HG03060 (cell line): ENCODE data around the gene UNC50.

Source experiments
- ATAC-seq: cut with Tn5 transposase; IDR thresholded peaks from one replicate; pipeline ENCODE4 v1.9.1; 2021; ENCODE audit warnings: low read depth, moderate number of reproducible peaks; ENCODE audit not compliant: unreplicated experiment

The UNC50 gene

GRCh38 chr2:98608116-98608961 lies at the start of gene UNC50, which contains the start of gene COA5:
UNC50 (plus strand) TSS chr2:98608589; CDS start chr2:98609760, 1,171 bp downstream.
COA5 (minus strand) TSS chr2:98608512; CDS start chr2:98608405, 107 bp downstream.
- ATAC-seq = peak; percentile 49

DNA sequence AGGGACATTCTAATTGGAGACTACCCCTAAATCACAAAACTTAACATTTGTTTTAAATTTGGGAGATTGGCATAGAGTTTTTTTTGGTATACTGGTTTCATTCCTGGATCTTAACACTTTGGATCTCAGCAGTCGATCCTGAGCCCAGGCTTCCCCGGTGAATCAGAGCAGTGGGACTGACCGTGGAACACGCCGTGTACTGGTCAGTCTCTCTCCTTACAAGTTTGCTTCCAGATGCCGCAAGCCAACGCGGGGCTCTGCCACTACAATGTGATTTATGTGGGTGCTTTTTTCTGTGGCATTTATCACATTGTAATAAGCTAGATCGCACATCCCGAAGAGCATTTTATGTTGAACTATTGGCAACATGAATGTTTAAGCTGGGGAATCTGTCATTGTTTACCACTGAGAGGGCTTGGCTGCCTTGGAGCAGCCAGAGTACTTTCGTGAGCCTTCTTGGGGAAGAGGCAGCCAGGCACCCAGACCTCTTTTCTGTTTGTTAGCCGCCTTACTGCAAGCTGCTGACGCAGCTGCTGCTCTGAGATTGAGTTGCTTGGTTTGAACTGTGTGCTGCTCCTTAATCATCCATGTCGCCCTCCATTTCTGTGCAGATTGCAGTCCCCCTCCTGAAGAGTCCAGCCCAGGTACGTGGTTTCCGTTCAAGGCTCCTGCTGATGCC lies 49.4 kb upstream of the UNC50 start:
- ATAC-seq = no peak

DNA sequence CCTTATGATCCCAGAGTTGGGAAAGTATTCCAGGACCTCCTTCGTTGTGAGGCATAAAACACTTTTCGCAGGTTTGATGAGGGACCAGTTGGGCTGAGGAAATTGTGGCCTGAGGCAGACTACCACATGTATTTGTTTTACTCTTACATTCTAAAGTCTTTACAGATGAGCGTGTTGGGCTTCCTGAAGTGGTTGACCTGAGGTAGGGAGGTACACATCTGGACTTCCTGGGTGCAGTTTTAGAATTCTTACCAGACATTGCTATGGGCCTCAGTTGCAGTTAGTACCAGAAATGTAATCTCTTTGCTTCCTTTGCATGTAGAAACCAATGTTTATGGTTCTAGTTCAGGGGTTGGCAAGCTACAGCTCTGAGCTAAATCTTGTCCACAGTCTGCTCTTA lies 48.8 kb upstream of the UNC50 start:
- ATAC-seq = no peak

- ATAC-seq = no peak
Measured at GRCh38 chr2:98560256-98560771, 48.1 kb upstream of the UNC50 start.

- ATAC-seq = no peak
Measured at GRCh38 chr2:98561018-98561417, 47.4 kb upstream of the UNC50 start.

GRCh38 chr2:98561902-98562695 lies 46.3 kb upstream of the UNC50 start:
- no peak for ATAC-seq

DNA sequence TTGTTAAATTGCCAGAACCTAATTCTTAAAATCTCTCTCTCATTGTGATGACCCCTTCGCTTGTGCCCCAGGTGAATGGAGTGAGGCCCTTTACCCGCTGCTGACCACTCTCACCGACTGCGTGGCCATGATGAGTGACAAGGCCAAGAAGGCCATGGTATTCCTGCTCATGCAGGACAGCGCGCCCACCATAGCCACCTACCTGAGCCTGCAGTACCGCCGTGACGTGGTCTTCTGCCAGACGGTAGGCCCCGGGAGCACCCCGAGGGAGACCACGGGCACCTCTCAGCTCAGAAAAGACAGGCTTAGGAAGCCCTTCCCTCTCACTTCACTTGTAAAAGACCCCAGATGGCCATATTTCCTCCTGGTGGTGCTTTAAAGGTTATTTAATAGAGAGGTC lies 45.0 kb upstream of the UNC50 start:
- no peak for ATAC-seq

DNA sequence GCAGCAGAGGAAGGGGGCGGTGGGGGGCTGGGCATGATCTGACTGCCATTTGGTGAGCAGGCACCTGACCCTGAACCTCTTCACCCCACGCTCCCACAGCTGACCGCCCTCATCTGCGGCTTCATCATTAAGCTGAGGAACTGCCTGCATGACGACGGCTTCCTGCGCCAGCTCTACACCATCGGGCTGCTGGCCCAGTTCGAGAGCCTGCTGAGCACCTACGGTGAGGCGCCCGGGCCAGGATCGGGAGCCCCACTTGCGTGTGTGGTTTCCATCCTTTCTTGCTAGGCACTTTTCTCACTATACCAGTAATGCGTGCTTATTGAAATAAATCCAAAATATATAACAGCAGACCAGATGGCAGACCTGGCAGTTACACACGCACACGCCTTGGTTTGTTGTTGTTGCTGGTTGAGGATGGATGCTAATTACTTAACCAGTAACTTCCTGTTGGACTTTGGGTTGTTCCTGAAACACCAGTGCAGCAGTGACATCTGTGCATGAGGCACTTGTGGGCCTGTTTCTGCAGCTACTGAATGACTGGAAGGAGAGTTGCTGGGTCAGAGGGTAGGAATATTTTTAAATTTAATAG lies 43.8 kb upstream of the UNC50 start:
- ATAC-seq = no peak

DNA sequence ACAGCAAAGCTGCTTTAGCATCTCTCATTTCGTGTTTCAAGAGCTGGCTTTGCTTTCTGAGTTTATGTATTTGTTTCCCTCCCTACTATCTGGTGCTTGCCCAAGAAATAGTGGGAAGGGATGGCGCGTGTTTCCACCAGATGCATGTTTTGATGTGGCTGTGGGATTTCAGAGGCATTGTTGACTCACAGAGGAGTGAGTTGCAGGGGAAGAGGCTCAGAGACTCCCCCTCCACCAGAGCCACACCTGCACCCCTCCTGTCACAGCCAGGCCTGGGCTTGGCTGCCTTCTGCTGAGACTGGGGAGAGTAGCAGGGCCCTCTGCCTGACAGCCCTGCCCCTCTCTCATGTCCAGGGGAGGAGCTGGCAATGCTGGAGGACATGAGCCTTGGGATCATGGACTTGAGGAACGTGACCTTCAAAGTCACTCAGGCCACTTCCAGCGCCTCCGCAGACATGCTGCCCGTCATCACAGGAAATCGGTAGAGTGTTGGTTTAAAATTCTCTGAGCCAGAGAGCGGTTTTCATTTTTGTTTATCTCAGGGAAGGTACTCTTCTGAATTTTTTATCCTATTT lies 43.0 kb upstream of the UNC50 start:
- ATAC-seq = no peak

GRCh38 chr2:98565941-98566340 lies 42.4 kb upstream of the UNC50 start:
- ATAC-seq = no peak

- no peak for ATAC-seq
Measured at GRCh38 chr2:98568161-98568956, 40.0 kb upstream of the UNC50 start.

DNA sequence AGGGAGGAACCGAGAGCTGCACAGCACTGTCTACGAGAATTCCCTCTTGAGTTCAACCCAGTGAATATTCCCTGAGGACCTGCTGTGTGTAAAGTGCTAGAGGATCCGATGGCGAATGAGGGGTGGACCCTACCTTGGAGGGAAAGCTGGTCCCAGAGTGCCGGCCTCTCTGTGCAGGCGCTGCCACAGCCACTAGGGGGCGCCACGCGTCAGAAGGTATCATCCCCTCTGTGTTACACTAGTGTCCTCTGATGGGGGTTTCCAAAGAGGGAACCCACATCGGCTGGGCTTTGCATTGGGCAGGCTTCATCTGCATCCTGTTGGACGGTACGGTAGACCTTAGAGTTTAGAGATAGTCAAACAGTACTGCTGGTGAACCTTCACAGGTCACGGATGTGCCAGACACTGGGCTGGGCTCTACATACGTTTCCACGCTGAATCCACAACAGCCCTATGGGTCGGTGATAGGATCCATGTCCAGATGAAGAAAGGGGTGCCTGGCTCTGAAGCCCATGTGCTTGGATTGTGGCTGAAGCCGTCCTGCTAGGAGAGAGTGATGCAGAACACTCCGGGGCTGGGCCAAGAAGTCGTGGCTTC lies 39.1 kb upstream of the UNC50 start:
- ATAC-seq = no peak

GRCh38 chr2:98569915-98570314 lies 38.5 kb upstream of the UNC50 start:
- no peak for ATAC-seq

- no peak for ATAC-seq
Measured at GRCh38 chr2:98570356-98570755, 38.0 kb upstream of the UNC50 start.

- ATAC-seq = no peak
Measured at GRCh38 chr2:98571121-98571701, 37.2 kb upstream of the UNC50 start.

DNA sequence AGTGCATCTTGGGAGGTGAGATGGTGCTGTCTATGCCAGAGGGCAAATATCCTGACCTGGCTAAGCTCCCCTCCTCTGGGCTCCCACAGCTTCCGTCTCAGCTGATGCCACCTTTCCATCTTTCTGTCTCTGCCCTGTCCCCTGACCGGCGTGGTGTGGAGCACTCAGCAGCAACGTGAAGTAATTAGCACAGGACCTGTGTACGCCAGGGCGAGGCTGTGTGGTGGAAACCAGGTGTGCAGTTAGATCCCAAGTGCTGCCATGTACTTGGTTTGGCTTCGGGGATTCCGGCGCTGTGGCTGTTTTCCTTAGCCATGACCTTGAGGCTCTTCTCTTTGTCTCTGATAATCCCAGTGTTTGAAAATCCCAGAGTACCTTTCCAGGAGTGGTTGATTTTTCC lies 36.6 kb upstream of the UNC50 start:
- no peak for ATAC-seq

GRCh38 chr2:98572211-98572610 lies 36.2 kb upstream of the UNC50 start:
- ATAC-seq = no peak

- no peak for ATAC-seq
Measured at GRCh38 chr2:98572676-98573075, 35.7 kb upstream of the UNC50 start.

- ATAC-seq = no peak
Measured at GRCh38 chr2:98573426-98573825, 35.0 kb upstream of the UNC50 start.
